HepG2 (cell line): ENCODE data around the gene TCF25. TPM values are rescaled to one million over a fixed set of nuclear protein-coding genes. Genes with fewer than 3 reads are reported as not detected.
A peak's percentile ranks its signal among the peaks of the same experiment; 100 is the strongest.

Experiments used
- ATRX ChIP-seq: sonication (generic); formaldehyde crosslinking; IDR thresholded peaks from 2 replicates; pipeline ENCODE4 v1.4.0; 2020; ENCODE audit warnings: missing genetic modification reagents, borderline replicate concordance
- DBP ChIP-seq: sonication (generic); formaldehyde crosslinking; IDR thresholded peaks from 2 replicates; pipeline ENCODE4 v1.4.0; 2020; ENCODE audit warnings: missing genetic modification reagents; ENCODE audit errors: not compliant biosample characterization
- FLYWCH1 ChIP-seq: sonication (generic); formaldehyde crosslinking; IDR thresholded peaks from 2 replicates; pipeline ENCODE4 v1.8.1; 2023; ENCODE audit warnings: mild to moderate bottlenecking, missing genetic modification reagents
- FOSL2 ChIP-seq: sonication (generic); formaldehyde crosslinking; IDR thresholded peaks from 2 replicates; pipeline ENCODE4 v1.4.0; 2020; ENCODE audit warnings: missing genetic modification reagents
- HIVEP1 ChIP-seq: sonication (generic); formaldehyde crosslinking; IDR thresholded peaks from 2 replicates; pipeline ENCODE4 v1.4.0; 2020; ENCODE audit warnings: mild to moderate bottlenecking, missing genetic modification reagents
- HMG20B ChIP-seq: conservative IDR thresholded peaks from 2 replicates; pipeline ENCODE4 v1.6.1; 2016; ENCODE audit warnings: missing genetic modification reagents, missing compliant biosample characterization
- TERF1 ChIP-seq: sonication (generic); formaldehyde crosslinking; IDR thresholded peaks from 2 replicates; pipeline ENCODE4 v1.8.0; 2022; ENCODE audit warnings: mild to moderate bottlenecking, missing genetic modification reagents, moderate library complexity
- THAP8 ChIP-seq: sonication (generic); formaldehyde crosslinking; IDR thresholded peaks from 2 replicates; pipeline ENCODE4 v1.5.1; 2020; ENCODE audit warnings: missing genetic modification reagents, mild to moderate bottlenecking, borderline replicate concordance
- YEATS2 ChIP-seq: sonication (generic); formaldehyde crosslinking; IDR thresholded peaks from 2 replicates; pipeline ENCODE4 v1.4.0; 2020; ENCODE audit warnings: missing genetic modification reagents, borderline replicate concordance
- ZBTB2 ChIP-seq: sonication (generic); formaldehyde crosslinking; IDR thresholded peaks from 2 replicates; pipeline ENCODE4 v1.8.0; 2022; ENCODE audit warnings: low read depth, missing genetic modification reagents
- ZBTB38 ChIP-seq: sonication (generic); formaldehyde crosslinking; IDR thresholded peaks from 2 replicates; pipeline ENCODE4 v1.5.1; 2020; ENCODE audit warnings: mild to moderate bottlenecking, missing genetic modification reagents
- ZC3H13 ChIP-seq: sonication (generic); formaldehyde crosslinking; IDR thresholded peaks from 2 replicates; pipeline ENCODE4 v1.8.1; 2023; ENCODE audit warnings: mild to moderate bottlenecking, missing genetic modification reagents, moderate library complexity
- ZNF761 ChIP-seq: sonication (generic); formaldehyde crosslinking; conservative IDR thresholded peaks from 2 replicates; pipeline ENCODE4 v1.4.0; 2020; ENCODE audit warnings: mild to moderate bottlenecking, missing genetic modification reagents
- polyA plus RNA-seq, 8 experiments: library from polyadenylated mRNA; depleted of rRNA in 3 of 8; stranded (reverse) in 7 of 8; unstranded in 1 of 8; fragments of >200 nt; fragmentation: Illumina TruSeq in 4 of 8; extraction: Trizol in 4 of 8; gene quantifications; 2 replicates each; pipeline versions ENCODE4 v1.2.1 to v1.2.3, GENCODE V29; 2011 to 2016; ENCODE audit warnings: low read depth in 4 of 8, missing spikeins in 1 of 8, mixed read lengths in 1 of 8; ENCODE audit not compliant: insufficient read depth in 1 of 8
- total RNA-seq, 5 experiments: library from RNA; depleted of rRNA; stranded (reverse); fragments of >200 nt; fragmentation: Illumina TruSeq; extraction: Trizol; gene quantifications; 2 replicates each; pipeline ENCODE4 v1.2.3, GENCODE V29; 2016; ENCODE audit warnings: low read depth in 1 of 5
- TF ChIP-seq, protein P1 (sequence below): sonication (generic); formaldehyde crosslinking; IDR thresholded peaks from 2 replicates; pipeline ENCODE4 v1.4.0; 2020; ENCODE audit warnings: missing genetic modification reagents
- TF ChIP-seq, protein P2 (sequence below): sonication (generic); formaldehyde crosslinking; IDR thresholded peaks from 2 replicates; pipeline ENCODE4 v1.4.0; 2020; ENCODE audit warnings: missing genetic modification reagents
- TF ChIP-seq, protein P3 (sequence below): sonication (generic); formaldehyde crosslinking; IDR thresholded peaks from 2 replicates; pipeline ENCODE4 v1.5.0; 2020; ENCODE audit warnings: mild to moderate bottlenecking, missing genetic modification reagents, borderline replicate concordance

TCF25 gene
- total and polyA plus RNA-seq, 2 of the 13 experiments (the other 11 are each of a cell fraction or from before 2014, with no cell fraction given), result 138 to 206 TPM

- TF ChIP-seq, protein P1, sequence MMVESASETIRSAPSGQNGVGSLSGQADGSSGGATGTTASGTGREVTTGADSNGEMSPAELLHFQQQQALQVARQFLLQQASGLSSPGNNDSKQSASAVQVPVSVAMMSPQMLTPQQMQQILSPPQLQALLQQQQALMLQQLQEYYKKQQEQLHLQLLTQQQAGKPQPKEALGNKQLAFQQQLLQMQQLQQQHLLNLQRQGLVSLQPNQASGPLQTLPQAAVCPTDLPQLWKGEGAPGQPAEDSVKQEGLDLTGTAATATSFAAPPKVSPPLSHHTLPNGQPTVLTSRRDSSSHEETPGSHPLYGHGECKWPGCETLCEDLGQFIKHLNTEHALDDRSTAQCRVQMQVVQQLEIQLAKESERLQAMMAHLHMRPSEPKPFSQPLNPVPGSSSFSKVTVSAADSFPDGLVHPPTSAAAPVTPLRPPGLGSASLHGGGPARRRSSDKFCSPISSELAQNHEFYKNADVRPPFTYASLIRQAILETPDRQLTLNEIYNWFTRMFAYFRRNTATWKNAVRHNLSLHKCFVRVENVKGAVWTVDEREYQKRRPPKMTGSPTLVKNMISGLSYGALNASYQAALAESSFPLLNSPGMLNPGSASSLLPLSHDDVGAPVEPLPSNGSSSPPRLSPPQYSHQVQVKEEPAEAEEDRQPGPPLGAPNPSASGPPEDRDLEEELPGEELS (CRISPR knock-in tag), result peak; percentile 72
- TF ChIP-seq ZBTB2 (CRISPR knock-in tag) (peak; percentile 64; the same call in 1 of the 2 replicates), FLYWCH1 (CRISPR knock-in tag) (no peak), ZBTB38 (CRISPR knock-in tag) (peak; percentile 99), ATRX (no peak; the same call in 1 of the 2 replicates), FOSL2 (no peak), HMG20B (CRISPR knock-in tag) (no peak; the same call in 1 of the 2 replicates), THAP8 (CRISPR knock-in tag) (no peak), ZC3H13 (CRISPR knock-in tag) (peak; percentile 78; the same call in 1 of the 2 replicates), YEATS2 (peak; percentile 43; the same call in 1 of the 2 replicates), DBP (CRISPR knock-in tag) (no peak), ZNF761 (CRISPR knock-in tag) (peak; percentile 95), HIVEP1 (CRISPR knock-in tag) (peak; percentile 89), TERF1 (CRISPR knock-in tag) (peak; percentile 88; the same call in 1 of the 2 replicates)
- TF ChIP-seq, protein P2, sequence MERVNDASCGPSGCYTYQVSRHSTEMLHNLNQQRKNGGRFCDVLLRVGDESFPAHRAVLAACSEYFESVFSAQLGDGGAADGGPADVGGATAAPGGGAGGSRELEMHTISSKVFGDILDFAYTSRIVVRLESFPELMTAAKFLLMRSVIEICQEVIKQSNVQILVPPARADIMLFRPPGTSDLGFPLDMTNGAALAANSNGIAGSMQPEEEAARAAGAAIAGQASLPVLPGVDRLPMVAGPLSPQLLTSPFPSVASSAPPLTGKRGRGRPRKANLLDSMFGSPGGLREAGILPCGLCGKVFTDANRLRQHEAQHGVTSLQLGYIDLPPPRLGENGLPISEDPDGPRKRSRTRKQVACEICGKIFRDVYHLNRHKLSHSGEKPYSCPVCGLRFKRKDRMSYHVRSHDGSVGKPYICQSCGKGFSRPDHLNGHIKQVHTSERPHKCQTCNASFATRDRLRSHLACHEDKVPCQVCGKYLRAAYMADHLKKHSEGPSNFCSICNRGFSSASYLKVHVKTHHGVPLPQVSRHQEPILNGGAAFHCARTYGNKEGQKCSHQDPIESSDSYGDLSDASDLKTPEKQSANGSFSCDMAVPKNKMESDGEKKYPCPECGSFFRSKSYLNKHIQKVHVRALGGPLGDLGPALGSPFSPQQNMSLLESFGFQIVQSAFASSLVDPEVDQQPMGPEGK (CRISPR knock-in tag), result peak; percentile 91
- TF ChIP-seq, protein P3, sequence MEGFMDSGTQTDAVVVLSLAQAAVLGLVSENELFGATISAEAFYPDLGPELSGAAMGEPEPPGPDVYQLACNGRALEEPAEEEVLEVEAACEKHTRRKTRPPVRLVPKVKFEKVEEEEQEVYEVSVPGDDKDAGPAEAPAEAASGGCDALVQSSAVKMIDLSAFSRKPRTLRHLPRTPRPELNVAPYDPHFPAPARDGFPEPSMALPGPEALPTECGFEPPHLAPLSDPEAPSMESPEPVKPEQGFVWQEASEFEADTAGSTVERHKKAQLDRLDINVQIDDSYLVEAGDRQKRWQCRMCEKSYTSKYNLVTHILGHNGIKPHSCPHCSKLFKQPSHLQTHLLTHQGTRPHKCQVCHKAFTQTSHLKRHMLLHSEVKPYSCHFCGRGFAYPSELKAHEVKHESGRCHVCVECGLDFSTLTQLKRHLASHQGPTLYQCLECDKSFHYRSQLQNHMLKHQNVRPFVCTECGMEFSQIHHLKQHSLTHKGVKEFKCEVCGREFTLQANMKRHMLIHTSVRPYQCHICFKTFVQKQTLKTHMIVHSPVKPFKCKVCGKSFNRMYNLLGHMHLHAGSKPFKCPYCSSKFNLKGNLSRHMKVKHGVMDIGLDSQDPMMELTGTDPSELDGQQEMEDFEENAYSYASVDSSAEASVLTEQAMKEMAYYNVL, result peak; percentile 86; the same call in 1 of the 2 replicates
Observed at GRCh38 chr16:89915303-89916232, 42.2 kb downstream of the TCF25 start (continued).
